Immature natural killer cell (primary cell): ENCODE data around the gene GLRX5. TPM values are rescaled to one million over a fixed set of nuclear protein-coding genes. Genes with fewer than 3 reads are reported as not detected.
A peak's percentile ranks its signal among the peaks of the same experiment; 100 is the strongest.
"Not testable (repeated sequence)": the region's sequence is repeated elsewhere in the genome, so short reads cannot be mapped to it uniquely, and the experiment has no call there.

Experiments
- DNase-seq, 3 donors: peaks; one replicate each; pipeline ENCODE4 v3.0.0; 2022; ENCODE audit warnings: mixed read lengths in 1 of 3
- H3K27ac Mint-ChIP-seq, 6 donors: one replicate each; pipeline ENCODE4 v1.8.0; 2020; ENCODE audit warnings: mixed read lengths in 6 of 6, mild to moderate bottlenecking in 5 of 6, inconsistent platforms in 4 of 6, moderate library complexity in 3 of 6
- H3K27me3 Mint-ChIP-seq, 3 donors: one replicate each; pipeline ENCODE4 v1.8.0; 2020 to 2021; ENCODE audit warnings: low read depth in 3 of 3, mild to moderate bottlenecking in 3 of 3, mixed read lengths in 3 of 3, moderate library complexity in 3 of 3, inconsistent platforms in 1 of 3
- H3K36me3 Mint-ChIP-seq, 3 donors: one replicate each; pipeline ENCODE4 v1.8.0; 2020; ENCODE audit warnings: mixed read lengths in 3 of 3, inconsistent platforms in 2 of 3, mild to moderate bottlenecking in 2 of 3
- H3K4me1 Mint-ChIP-seq, 2 donors: one replicate each; pipeline ENCODE4 v1.8.0; 2020; ENCODE audit warnings: inconsistent platforms in 2 of 2, mild to moderate bottlenecking in 2 of 2, mixed read lengths in 2 of 2, moderate library complexity in 1 of 2
- H3K4me3 Mint-ChIP-seq, 5 donors: one replicate each; pipeline ENCODE4 v1.8.0; 2020; ENCODE audit warnings: mild to moderate bottlenecking in 5 of 5, mixed read lengths in 5 of 5, inconsistent platforms in 3 of 5, moderate library complexity in 3 of 5
- H3K9me3 Mint-ChIP-seq, 6 donors: one replicate each; pipeline ENCODE4 v1.8.0; 2020; ENCODE audit warnings: mild to moderate bottlenecking in 6 of 6, mixed read lengths in 6 of 6, inconsistent platforms in 4 of 6, moderate library complexity in 3 of 6
- polyA plus RNA-seq, 3 donors: library from polyadenylated mRNA; unstranded; fragments of 300-500 nt; fragmentation: Illumina TruSeq; gene quantifications; one replicate each; pipeline ENCODE4 v1.2.3, GENCODE V29; 2021

Gene GLRX5
- polyA plus RNA-seq, 3 donors from 2014 or later, result 54.5 to 87.1 (median 81.7) TPM

- Mint-ChIP-seq H3K9me3 (no peaks in the 10 kb centered on the region), H3K4me3 (peak overlapping the region in 2 of 5 donors; percentile 1 to 38), H3K4me1 (peaks cover 38 to 43% of the 10 kb centered on the region in 2 donors), H3K27ac (peak overlapping the region in 4 of 6 donors; percentile 25 to 75 (median 56)), H3K27me3 (peaks cover 0 to 4% (median 0%) of the 10 kb centered on the region in 3 donors), H3K36me3 (peaks cover 8 to 16% (median 14%) of the 10 kb centered on the region in 3 donors)
- no peak for DNase-seq
Observed at GRCh38 chr14:95504135-95505029, 30.5 kb upstream of the GLRX5 start.

- Mint-ChIP-seq H3K27ac (no peak overlapping the region), H3K4me3 (no peak overlapping the region), H3K9me3 (no peaks in the 10 kb centered on the region), H3K27me3 (peaks cover 0 to 4% (median 0%) of the 10 kb centered on the region in 3 donors), H3K36me3 (peaks cover 8 to 16% (median 14%) of the 10 kb centered on the region in 3 donors), H3K4me1 (peaks cover 43% of the 10 kb centered on the region in 2 donors)
- no peak for DNase-seq
Observed at GRCh38 chr14:95505030-95505589, 29.7 kb upstream of the GLRX5 start.

- no peak for DNase-seq
- peaks cover 41 to 45% of the 10 kb centered on the region in 2 donors for H3K4me1 Mint-ChIP-seq
- peak overlapping the region in 4 of 6 donors; percentile 1 to 57 (median 46) for H3K27ac Mint-ChIP-seq
- H3K27me3 Mint-ChIP-seq, result peaks cover 0 to 4% (median 0%) of the 10 kb centered on the region in 3 donors
- peak overlapping the region; percentile 24 to 60 (median 41) for H3K4me3 Mint-ChIP-seq
- H3K36me3 Mint-ChIP-seq, result peaks cover 0 to 7% (median 4%) of the 10 kb centered on the region in 3 donors
- H3K9me3 Mint-ChIP-seq, result no peaks in the 10 kb centered on the region
Observed at GRCh38 chr14:95507174-95507573, 27.7 kb upstream of the GLRX5 start.

GRCh38 chr14:95507701-95508103 lies 27.1 kb upstream of the GLRX5 start:
- H3K27ac Mint-ChIP-seq, result peak overlapping the region; percentile 46 to 75 (median 67)
- H3K27me3 Mint-ChIP-seq, result peaks cover 0 to 4% (median 0%) of the 10 kb centered on the region in 3 donors
- H3K36me3 Mint-ChIP-seq, result peaks cover 0 to 4% (median 1%) of the 10 kb centered on the region in 3 donors

GRCh38 chr14:95508377-95508776 lies 26.5 kb upstream of the GLRX5 start:
- Mint-ChIP-seq H3K27me3 (peaks cover 0 to 4% (median 0%) of the 10 kb centered on the region in 3 donors), H3K27ac (peak overlapping the region; percentile 7 to 70 (median 58)), H3K4me1 (peaks cover 40 to 45% of the 10 kb centered on the region in 2 donors), H3K9me3 (no peaks in the 10 kb centered on the region), H3K36me3 (peaks cover 0 to 4% (median 0%) of the 10 kb centered on the region in 3 donors), H3K4me3 (peak overlapping the region in 1 of 5 donors; percentile 36)
- no peak for DNase-seq

More at GRCh38 chr14:95507701-95508103, 27.1 kb upstream of the GLRX5 start:
- peak; percentile 54 to 61 (median 58) for DNase-seq
- Mint-ChIP-seq H3K9me3 (no peaks in the 10 kb centered on the region), H3K4me3 (peak overlapping the region; percentile 9 to 60 (median 40)), H3K4me1 (peaks cover 38 to 45% of the 10 kb centered on the region in 2 donors)

- peaks cover 37 to 41% of the 10 kb centered on the region in 2 donors for H3K4me1 Mint-ChIP-seq
- H3K9me3 Mint-ChIP-seq, result no peaks in the 10 kb centered on the region
- H3K27me3 Mint-ChIP-seq, result peaks cover 0 to 4% (median 0%) of the 10 kb centered on the region in 3 donors
- peak overlapping the region in 2 of 6 donors; percentile 52 to 76 for H3K27ac Mint-ChIP-seq
- peaks cover 0 to 4% (median 0%) of the 10 kb centered on the region in 3 donors for H3K36me3 Mint-ChIP-seq
- no peak for DNase-seq
- H3K4me3 Mint-ChIP-seq, result no peak overlapping the region
Observed at GRCh38 chr14:95509495-95509894, 25.4 kb upstream of the GLRX5 start.

GRCh38 chr14:95510344-95510743 lies 24.5 kb upstream of the GLRX5 start:
- Mint-ChIP-seq H3K4me1 (peaks cover 40 to 43% of the 10 kb centered on the region in 2 donors), H3K27ac (peak overlapping the region in 2 of 6 donors; percentile 62 to 76)
- DNase-seq, H3K4me3 Mint-ChIP-seq, H3K9me3 Mint-ChIP-seq, H3K27me3 Mint-ChIP-seq, H3K36me3 Mint-ChIP-seq: not testable (repeated sequence)

- H3K4me3 Mint-ChIP-seq, result no peak overlapping the region
- peaks cover 0 to 2% (median 0%) of the 10 kb centered on the region in 3 donors for H3K36me3 Mint-ChIP-seq
Observed at GRCh38 chr14:95510804-95511203, 24.0 kb upstream of the GLRX5 start.

GRCh38 chr14:95511687-95512086 lies 23.2 kb upstream of the GLRX5 start:
- H3K9me3 Mint-ChIP-seq, result no peaks in the 10 kb centered on the region
- peaks cover 0 to 4% (median 0%) of the 10 kb centered on the region in 3 donors for H3K27me3 Mint-ChIP-seq
- H3K4me3 Mint-ChIP-seq, result no peak overlapping the region
- H3K36me3 Mint-ChIP-seq, result no peaks in the 10 kb centered on the region
- DNase-seq, result no peak
- peaks cover 36 to 39% of the 10 kb centered on the region in 2 donors for H3K4me1 Mint-ChIP-seq
- peak overlapping the region in 2 of 6 donors; percentile 43 to 51 for H3K27ac Mint-ChIP-seq

More at GRCh38 chr14:95510804-95511203, 24.0 kb upstream of the GLRX5 start:
- no peaks in the 10 kb centered on the region for H3K9me3 Mint-ChIP-seq
- no peak for DNase-seq
- H3K27me3 Mint-ChIP-seq, result peaks cover 0 to 4% (median 0%) of the 10 kb centered on the region in 3 donors
- H3K4me1 Mint-ChIP-seq, result peaks cover 41 to 44% of the 10 kb centered on the region in 2 donors
- H3K27ac Mint-ChIP-seq, result peak overlapping the region in 4 of 6 donors; percentile 24 to 50 (median 36)

GRCh38 chr14:95513291-95513690 lies 21.6 kb upstream of the GLRX5 start:
- Mint-ChIP-seq H3K9me3 (no peaks in the 10 kb centered on the region), H3K27ac (peak overlapping the region in 3 of 6 donors; percentile 13 to 15 (median 13)), H3K36me3 (no peaks in the 10 kb centered on the region), H3K4me3 (no peak overlapping the region), H3K27me3 (no peaks in the 10 kb centered on the region), H3K4me1 (peaks cover 35 to 38% of the 10 kb centered on the region in 2 donors)
- no peak for DNase-seq

- no peak for DNase-seq
- Mint-ChIP-seq H3K4me1 (peaks cover 41 to 46% of the 10 kb centered on the region in 2 donors), H3K9me3 (no peaks in the 10 kb centered on the region)
Observed at GRCh38 chr14:95514131-95515079, 20.4 kb upstream of the GLRX5 start.

GRCh38 chr14:95515080-95515489 lies 19.8 kb upstream of the GLRX5 start:
- no peak for DNase-seq
- Mint-ChIP-seq H3K9me3 (no peaks in the 10 kb centered on the region), H3K27me3 (no peaks in the 10 kb centered on the region), H3K4me1 (peaks cover 47 to 48% of the 10 kb centered on the region in 2 donors), H3K36me3 (no peaks in the 10 kb centered on the region), H3K27ac (peak overlapping the region in 5 of 6 donors; percentile 17 to 87 (median 75)), H3K4me3 (peak overlapping the region; percentile 48 to 90 (median 50))

More at GRCh38 chr14:95514131-95515079, 20.4 kb upstream of the GLRX5 start:
- H3K27ac Mint-ChIP-seq, result peak overlapping the region in 4 of 6 donors; percentile 69 to 87 (median 76)
- H3K36me3 Mint-ChIP-seq, result no peaks in the 10 kb centered on the region
- peak overlapping the region; percentile 17 to 90 (median 50) for H3K4me3 Mint-ChIP-seq
- H3K27me3 Mint-ChIP-seq, result no peaks in the 10 kb centered on the region
